ENCODE measurements around the gene BCAS3. TPM values are rescaled to one million over a fixed set of nuclear protein-coding genes. Genes with fewer than 3 reads are reported as not detected.

Gene BCAS3
- total RNA-seq, 2 experiments from 2014 or later = 13.4 to 14.5 TPM

- H2AFZ ChIP-seq (ENCODE audit: low read length) = no peak overlapping the region
- ChIA-PET POLR2A (no interaction called here), CTCF (ENCODE audit: unreplicated experiment) (no interaction called here)
- no peaks in the 10 kb centered on the region for H3K4me1 ChIP-seq (ENCODE audit: insufficient read depth, low read length, poor library complexity, severe bottlenecking)
- H3K9me2 ChIP-seq (ENCODE audit: insufficient read depth, low read length) = no peaks in the 10 kb centered on the region
- H3K4me2 ChIP-seq (ENCODE audit: low read length) = no peak overlapping the region
- H3K36me3 ChIP-seq (ENCODE audit: insufficient read depth, low read length) = no peaks in the 10 kb centered on the region
- H3K4me3 ChIP-seq (ENCODE audit: low read depth, low read length, poor library complexity, severe bottlenecking) = no peak overlapping the region
- no peak for DNase-seq (ENCODE audit: low spot score)
- BruUV-seq (replicated peaks) = no TSS peak
- H4K20me1 ChIP-seq (ENCODE audit: insufficient read depth, low read length) = no peaks in the 10 kb centered on the region
- intact Hi-C loops (cut with micrococcal nuclease; ENCODE audit: unreplicated experiment) = loop anchor here (5.0 kb wide), 2 partner anchors 391 to 671 kb away; no protein-coding TSS in a partner anchor
- H3K27ac ChIP-seq (ENCODE audit: low read depth, low read length, poor library complexity, severe bottlenecking) = no peak overlapping the region
- H3K9me3 ChIP-seq (ENCODE audit: low read length) = no peaks in the 10 kb centered on the region
- H3K79me2 ChIP-seq (ENCODE audit: insufficient read depth, low read depth, low read length) = no peaks in the 10 kb centered on the region
- TF ChIP-seq CTCF (conservative IDR thresholded peaks at IDR 0.05; ENCODE audit: low read length) = peak; percentile 62
- no peak for TF ChIP-seq EZH2phosphoT487 (IDR thresholded peaks at IDR 0.05; ENCODE audit: borderline replicate concordance, low read depth, low read length)
Measured at GRCh38 chr17:61393550-61393903, 715.9 kb downstream of the BCAS3 start.

GRCh38 chr17:61393904-61394629, 716.4 kb downstream of the BCAS3 start:
- no peaks in the 10 kb centered on the region for H3K9me3 ChIP-seq (ENCODE audit: low read length)
- H3K27ac ChIP-seq (ENCODE audit: low read depth, low read length, poor library complexity, severe bottlenecking) = no peak overlapping the region
- no peaks in the 10 kb centered on the region for H3K4me1 ChIP-seq (ENCODE audit: insufficient read depth, low read length, poor library complexity, severe bottlenecking)
- no peaks in the 10 kb centered on the region for H3K79me2 ChIP-seq (ENCODE audit: insufficient read depth, low read depth, low read length)
- no peaks in the 10 kb centered on the region for H3K36me3 ChIP-seq (ENCODE audit: insufficient read depth, low read length)
- BruUV-seq (replicated peaks) = no TSS peak
- POLR2A ChIA-PET = no interaction called here
- DNase-seq (ENCODE audit: low spot score) = no peak
- H2AFZ ChIP-seq (ENCODE audit: low read length) = no peak overlapping the region
- H3K9me2 ChIP-seq (ENCODE audit: insufficient read depth, low read length) = no peaks in the 10 kb centered on the region
- no peak overlapping the region for H3K4me2 ChIP-seq (ENCODE audit: low read length)
- intact Hi-C loops (cut with micrococcal nuclease; ENCODE audit: unreplicated experiment) = loop anchor here (5.0 kb wide), 2 partner anchors 392 to 672 kb away; no protein-coding TSS in a partner anchor
- TF ChIP-seq EZH2phosphoT487 (IDR thresholded peaks at IDR 0.05; ENCODE audit: borderline replicate concordance, low read depth, low read length) = no peak
- no peak; the same call in none of the 2 replicates for TF ChIP-seq CTCF (conservative IDR thresholded peaks at IDR 0.05; ENCODE audit: low read length)
- H4K20me1 ChIP-seq (ENCODE audit: insufficient read depth, low read length) = no peaks in the 10 kb centered on the region
- H3K4me3 ChIP-seq (ENCODE audit: low read depth, low read length, poor library complexity, severe bottlenecking) = no peak overlapping the region
- CTCF ChIA-PET (ENCODE audit: unreplicated experiment) = no interaction called here

- intact Hi-C loops (cut with micrococcal nuclease; ENCODE audit: unreplicated experiment) = loop anchor here (5.0 kb wide), 2 partner anchors 393 to 673 kb away; no protein-coding TSS in a partner anchor
- Histone ChIP-seq H2AFZ (ENCODE audit: low read length) (no peak overlapping the region), H3K9me3 (ENCODE audit: low read length) (no peaks in the 10 kb centered on the region), H3K9me2 (ENCODE audit: insufficient read depth, low read length) (no peaks in the 10 kb centered on the region), H3K79me2 (ENCODE audit: insufficient read depth, low read depth, low read length) (no peaks in the 10 kb centered on the region), H3K36me3 (ENCODE audit: insufficient read depth, low read length) (no peaks in the 10 kb centered on the region), H3K27ac (ENCODE audit: low read depth, low read length, poor library complexity, severe bottlenecking) (no peak overlapping the region), H3K4me2 (ENCODE audit: low read length) (no peak overlapping the region), H3K4me1 (ENCODE audit: insufficient read depth, low read length, poor library complexity, severe bottlenecking) (no peaks in the 10 kb centered on the region), H3K4me3 (ENCODE audit: low read depth, low read length, poor library complexity, severe bottlenecking) (no peak overlapping the region), H4K20me1 (ENCODE audit: insufficient read depth, low read length) (no peaks in the 10 kb centered on the region)
- ChIA-PET CTCF (ENCODE audit: unreplicated experiment) (no interaction called here), POLR2A (no interaction called here)
- DNase-seq (ENCODE audit: low spot score) = no peak
- TF ChIP-seq CTCF (conservative IDR thresholded peaks at IDR 0.05; ENCODE audit: low read length) = no peak
- TF ChIP-seq EZH2phosphoT487 (IDR thresholded peaks at IDR 0.05; ENCODE audit: borderline replicate concordance, low read depth, low read length) = no peak
- BruUV-seq (replicated peaks) = no TSS peak
Measured at GRCh38 chr17:61394630-61395408, 717.2 kb downstream of the BCAS3 start.
